Activated CD4-positive, CD25-positive, alpha-beta regulatory T cell (primary cell): ENCODE measurements around the gene ADIG.

ENCODE experiments used
- DNase-seq, 4 experiments: peaks; one replicate each; lab custom pipeline; 2025; lab: John Stamatoyannopoulos, UW

ADIG gene

GRCh38 chr20:38581013-38581412 lies at the start of gene ADIG:
Gene ADIG, plus strand, starts transcription at chr20:38581197. Its CDS starts 54 bp downstream, at chr20:38581251.
- no peak for DNase-seq

GRCh38 chr20:38534756-38535155 lies 46.2 kb upstream of the ADIG start:
- no peak for DNase-seq

GRCh38 chr20:38536310-38536709 lies 44.7 kb upstream of the ADIG start:
- DNase-seq: no peak

- DNase-seq: no peak
These were observed 43.8 kb upstream of the ADIG start for GRCh38 chr20:38537176-38537575.

GRCh38 chr20:38538789-38539188 lies 42.2 kb upstream of the ADIG start:
- no peak for DNase-seq

GRCh38 chr20:38543014-38543906 lies 37.7 kb upstream of the ADIG start:
- DNase-seq: no peak

GRCh38 chr20:38545771-38546170 lies 35.2 kb upstream of the ADIG start:
- no peak for DNase-seq

GRCh38 chr20:38547288-38548085 lies 33.5 kb upstream of the ADIG start:
- DNase-seq: no peak

- DNase-seq: no peak
These were observed 32.5 kb upstream of the ADIG start for GRCh38 chr20:38548356-38549083.

GRCh38 chr20:38550274-38550673 lies 30.7 kb upstream of the ADIG start:
- DNase-seq: no peak

- DNase-seq: no peak
These were observed 29.9 kb upstream of the ADIG start for GRCh38 chr20:38551056-38551626.

GRCh38 chr20:38554986-38555385 lies 26.0 kb upstream of the ADIG start:
- no peak for DNase-seq

GRCh38 chr20:38555395-38555794 lies 25.6 kb upstream of the ADIG start:
- no peak for DNase-seq

GRCh38 chr20:38557174-38557573 lies 23.8 kb upstream of the ADIG start:
- no peak for DNase-seq

GRCh38 chr20:38558596-38559360 lies 22.2 kb upstream of the ADIG start:
- no peak for DNase-seq

GRCh38 chr20:38559764-38560163 lies 21.2 kb upstream of the ADIG start:
- no peak for DNase-seq

- no peak for DNase-seq
These were observed 17.1 kb upstream of the ADIG start for GRCh38 chr20:38563802-38564431.

GRCh38 chr20:38564680-38565079 lies 16.3 kb upstream of the ADIG start:
- DNase-seq: no peak

GRCh38 chr20:38566036-38566598 lies 14.9 kb upstream of the ADIG start:
- DNase-seq: no peak

GRCh38 chr20:38569747-38570525 lies 11.1 kb upstream of the ADIG start:
- DNase-seq: no peak
